ENCODE measurements around the gene TTC28. TPM values are rescaled to one million over a fixed set of nuclear protein-coding genes. Genes with fewer than 3 reads are reported as not detected.

The TTC28 gene
- total RNA-seq, 1 donor from 2014 or later, result 24.5 TPM

- DNase-seq (ENCODE audit: low spot score in 2 of 2), result no peak
- intact Hi-C loops (cut with DNase I), result no loop called here
- TF ChIP-seq CTCF (IDR thresholded peaks at IDR 0.05), result no peak
- H3K4me3 ChIP-seq, result no peak overlapping the region
- no peaks in the 10 kb centered on the region for H3K27me3 ChIP-seq
- no peaks in the 10 kb centered on the region for H3K9me3 ChIP-seq
- H3K27ac ChIP-seq, result no peak overlapping the region
- H3K4me1 ChIP-seq, result no peaks in the 10 kb centered on the region
- no peaks in the 10 kb centered on the region for H3K36me3 ChIP-seq
Measured at GRCh38 chr22:28548406-28548805, 131.2 kb downstream of the TTC28 start.

DNA sequence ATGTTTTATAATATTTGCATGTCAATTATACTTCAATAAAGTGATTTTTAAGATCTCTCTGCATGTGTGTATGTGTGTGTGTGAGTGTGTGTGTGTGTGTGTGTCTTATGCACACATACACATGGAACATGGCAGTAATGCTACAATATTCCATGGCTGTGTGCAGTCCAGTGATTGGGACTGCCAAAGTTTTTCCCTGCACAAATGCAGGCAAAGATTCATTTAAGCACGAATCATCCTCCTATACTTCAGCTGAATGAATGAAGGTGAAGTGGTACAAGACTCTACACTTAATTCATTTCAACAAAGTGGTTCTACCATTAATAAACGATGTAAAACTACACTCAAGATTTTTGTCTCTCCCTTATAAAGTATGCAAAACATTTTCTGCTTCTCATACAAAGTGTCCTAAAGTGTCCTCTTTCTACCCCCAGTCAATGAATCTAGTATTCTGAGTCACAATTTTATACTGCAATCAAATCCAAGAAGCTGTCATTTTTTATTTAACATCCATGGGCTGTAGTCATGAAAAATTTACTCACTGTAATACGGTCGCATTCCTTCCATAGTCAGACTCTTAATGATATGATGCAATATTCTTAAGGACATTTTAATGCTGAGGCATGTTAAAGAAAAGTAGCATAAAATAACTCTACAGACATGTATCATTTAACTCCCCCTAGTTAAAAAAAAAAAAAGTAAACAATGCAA is 132.4 kb downstream of the TTC28 start:
- Histone ChIP-seq H3K27ac (no peak overlapping the region), H3K36me3 (no peaks in the 10 kb centered on the region), H3K27me3 (no peaks in the 10 kb centered on the region), H3K9me3 (peaks cover 0 to 9% of the 10 kb centered on the region in 2 donors), H3K4me3 (no peak overlapping the region), H3K4me1 (no peaks in the 10 kb centered on the region)
- no peak for DNase-seq (ENCODE audit: low spot score in 2 of 2)
- no peak for TF ChIP-seq CTCF (IDR thresholded peaks at IDR 0.05)
- intact Hi-C loops (cut with DNase I), result no loop called here

- H3K9me3 ChIP-seq, result peaks cover 0 to 12% of the 10 kb centered on the region in 2 donors
- no peaks in the 10 kb centered on the region for H3K4me1 ChIP-seq
- H3K27me3 ChIP-seq, result no peaks in the 10 kb centered on the region
- H3K4me3 ChIP-seq, result no peak overlapping the region
- no peak overlapping the region for H3K27ac ChIP-seq
- no peaks in the 10 kb centered on the region for H3K36me3 ChIP-seq
- intact Hi-C loops (cut with DNase I), result no loop called here
- DNase-seq (ENCODE audit: low spot score in 2 of 2), result no peak
- no peak for TF ChIP-seq CTCF (IDR thresholded peaks at IDR 0.05)
Measured at GRCh38 chr22:28544431-28544868, 135.2 kb downstream of the TTC28 start.

- Histone ChIP-seq H3K9me3 (peaks cover 0 to 12% of the 10 kb centered on the region in 2 donors), H3K4me3 (no peak overlapping the region), H3K4me1 (no peaks in the 10 kb centered on the region), H3K36me3 (no peaks in the 10 kb centered on the region), H3K27ac (no peak overlapping the region), H3K27me3 (no peaks in the 10 kb centered on the region)
- no peak for TF ChIP-seq CTCF (IDR thresholded peaks at IDR 0.05)
- no peak for DNase-seq (ENCODE audit: low spot score in 2 of 2)
- intact Hi-C loops (cut with DNase I), result no loop called here
Measured at GRCh38 chr22:28542980-28543621, 136.5 kb downstream of the TTC28 start.

DNA sequence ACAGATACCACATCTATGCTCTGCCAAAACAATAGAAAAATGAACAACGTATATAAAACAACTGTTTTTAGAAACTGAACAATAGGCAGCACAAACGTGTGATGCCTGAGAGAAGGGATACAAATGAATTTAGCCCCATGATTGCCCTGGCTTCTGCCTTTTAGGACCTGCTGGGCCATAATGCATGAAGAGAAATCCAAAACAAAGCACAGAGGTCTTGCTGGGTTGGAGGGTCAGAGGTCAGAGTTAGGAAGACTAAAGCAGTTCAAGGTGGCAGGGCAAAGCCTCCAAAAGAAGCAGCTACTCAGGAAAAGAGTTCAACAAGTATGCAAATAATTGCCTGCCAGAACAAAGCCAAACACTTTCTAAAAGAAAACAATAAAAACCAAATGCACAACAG is 138.5 kb downstream of the TTC28 start:
- TF ChIP-seq CTCF (IDR thresholded peaks at IDR 0.05), result no peak
- DNase-seq (ENCODE audit: low spot score in 2 of 2), result no peak
- Histone ChIP-seq H3K4me3 (no peak overlapping the region), H3K4me1 (no peaks in the 10 kb centered on the region), H3K36me3 (no peaks in the 10 kb centered on the region), H3K27me3 (no peaks in the 10 kb centered on the region), H3K27ac (no peak overlapping the region), H3K9me3 (peaks cover 0 to 12% of the 10 kb centered on the region in 2 donors)
- intact Hi-C loops (cut with DNase I), result no loop called here
